Measurements from ENCODE around the gene PIGM.

DNA sequence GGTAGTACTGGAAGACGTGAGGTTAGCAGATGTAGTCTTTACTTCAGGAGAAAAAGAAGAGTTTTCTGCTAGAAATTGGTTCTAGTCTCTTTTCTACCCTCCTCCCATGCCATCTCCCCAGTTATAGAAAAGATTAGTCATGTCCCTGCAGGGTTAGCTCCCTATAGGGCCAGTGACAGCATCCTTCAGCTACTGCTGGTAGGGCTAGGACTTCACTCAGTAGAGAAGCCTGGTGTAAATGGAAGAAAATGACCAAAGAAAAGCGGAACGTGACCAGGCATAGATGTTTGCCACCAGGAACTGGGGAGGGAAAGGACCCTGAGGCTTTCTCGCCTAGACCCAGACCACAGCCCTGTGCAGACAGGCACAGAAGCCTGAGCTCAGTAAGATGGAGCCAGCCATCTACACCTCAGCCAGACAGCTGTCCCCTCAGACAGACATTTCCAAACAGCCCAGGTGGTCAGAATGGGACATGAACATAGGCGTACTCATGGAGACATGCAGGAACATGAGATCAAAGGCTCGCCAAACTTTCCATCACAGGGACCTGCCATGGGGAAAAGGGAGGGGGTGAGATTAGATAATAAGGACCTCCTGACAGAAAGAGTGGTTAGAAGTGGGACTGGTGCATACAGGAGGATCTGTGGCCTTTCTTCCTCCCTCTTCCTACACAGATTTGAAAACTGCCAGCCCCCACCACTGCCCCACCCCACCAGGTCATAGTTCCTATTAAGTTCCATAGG is 54.3 kb downstream of the PIGM start:
- TF ChIP-seq, protein P1, sequence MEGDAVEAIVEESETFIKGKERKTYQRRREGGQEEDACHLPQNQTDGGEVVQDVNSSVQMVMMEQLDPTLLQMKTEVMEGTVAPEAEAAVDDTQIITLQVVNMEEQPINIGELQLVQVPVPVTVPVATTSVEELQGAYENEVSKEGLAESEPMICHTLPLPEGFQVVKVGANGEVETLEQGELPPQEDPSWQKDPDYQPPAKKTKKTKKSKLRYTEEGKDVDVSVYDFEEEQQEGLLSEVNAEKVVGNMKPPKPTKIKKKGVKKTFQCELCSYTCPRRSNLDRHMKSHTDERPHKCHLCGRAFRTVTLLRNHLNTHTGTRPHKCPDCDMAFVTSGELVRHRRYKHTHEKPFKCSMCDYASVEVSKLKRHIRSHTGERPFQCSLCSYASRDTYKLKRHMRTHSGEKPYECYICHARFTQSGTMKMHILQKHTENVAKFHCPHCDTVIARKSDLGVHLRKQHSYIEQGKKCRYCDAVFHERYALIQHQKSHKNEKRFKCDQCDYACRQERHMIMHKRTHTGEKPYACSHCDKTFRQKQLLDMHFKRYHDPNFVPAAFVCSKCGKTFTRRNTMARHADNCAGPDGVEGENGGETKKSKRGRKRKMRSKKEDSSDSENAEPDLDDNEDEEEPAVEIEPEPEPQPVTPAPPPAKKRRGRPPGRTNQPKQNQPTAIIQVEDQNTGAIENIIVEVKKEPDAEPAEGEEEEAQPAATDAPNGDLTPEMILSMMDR (IDR thresholded peaks at IDR 0.05; ENCODE audit: insufficient read depth, low read length, poor library complexity, severe bottlenecking), result no peak
- TF ChIP-seq EZH2phosphoT487 (conservative IDR thresholded peaks at IDR 0.05; ENCODE audit: low read length), result no peak
